Vagina (tissue), 2 donors: ENCODE measurements around the gene KCNQ4. TPM values are rescaled to one million over a fixed set of nuclear protein-coding genes. Genes with fewer than 3 reads are reported as not detected.

Experiments used
- DNase-seq, 2 donors: peaks; one replicate each; pipeline ENCODE4 v3.0.0-alpha.2; 2017; ENCODE audit errors: extremely low spot score in 2 of 2
- H3K27ac ChIP-seq: fragments of 200-600 bp; sonication (generic); one replicate; pipeline ENCODE4 v1.5.1; 2019
- H3K27me3 ChIP-seq: fragments of 200-600 bp; sonication (generic); one replicate; pipeline ENCODE4 v1.5.1; 2019
- H3K36me3 ChIP-seq, 2 donors: fragments of 200-600 bp; sonication (generic); one replicate each; pipeline ENCODE4 v1.5.1; 2017 to 2019
- H3K4me1 ChIP-seq: fragments of 200-600 bp; sonication (generic); one replicate; pipeline ENCODE4 v1.5.1; 2019
- H3K4me3 ChIP-seq, 2 donors: fragments of 200-600 bp; sonication (generic); 1 replicate in 1 of 2; 2 replicates in 1 of 2; pipeline ENCODE4 v1.5.1; 2016 to 2019
- H3K9me3 ChIP-seq: fragments of 200-600 bp; sonication (generic); one replicate; pipeline ENCODE4 v1.5.1; 2019
- POLR2A ChIP-seq, 2 donors: fragments of 450-650 bp; IDR thresholded peaks; one replicate each; pipeline ENCODE4 v1.6.1; 2017; ENCODE audit warnings: antibody characterized with exemption in 2 of 2, mild to moderate bottlenecking in 2 of 2, moderate library complexity in 2 of 2
- POLR2AphosphoS5 ChIP-seq, 2 donors: sonication (generic); formaldehyde crosslinking; IDR thresholded peaks; one replicate each; pipeline ENCODE4 v1.9.0; 2017; ENCODE audit warnings: antibody characterized with exemption in 2 of 2, mild to moderate bottlenecking in 2 of 2, low read depth in 1 of 2; ENCODE audit not compliant: insufficient read depth in 1 of 2
- intact Hi-C: fragments of 100-400 bp; cut with DNase I; formaldehyde crosslinking; loops from one replicate; pipeline ENCODE4 v1.15.1; 2023
- total RNA-seq: library from RNA; depleted of rRNA; stranded (reverse); fragments of >200 nt; gene quantifications from one replicate; pipeline ENCODE4 v1.2.3, GENCODE V29; 2016
- TF ChIP-seq, protein P1 (sequence below), 3 experiments: fragments of 450-650 bp in 2 of 3; fragments of 200-600 bp in 1 of 3; sonication (generic) in 1 of 3; IDR thresholded peaks; one replicate each; pipeline ENCODE4 v1.5.1; 2017 to 2019; ENCODE audit warnings: antibody characterized with exemption in 3 of 3, mild to moderate bottlenecking in 2 of 3, moderate library complexity in 2 of 3

KCNQ4 gene
- total RNA-seq, 1 donor from 2014 or later = 2.0 TPM

- DNase-seq = no peak
- TF ChIP-seq POLR2A (IDR thresholded peaks at IDR 0.05) (no peak), POLR2AphosphoS5 (IDR thresholded peaks at IDR 0.05; ENCODE audit: insufficient read depth in 1 of 2, low read depth in 1 of 2) (no peak)
- TF ChIP-seq, protein P1, sequence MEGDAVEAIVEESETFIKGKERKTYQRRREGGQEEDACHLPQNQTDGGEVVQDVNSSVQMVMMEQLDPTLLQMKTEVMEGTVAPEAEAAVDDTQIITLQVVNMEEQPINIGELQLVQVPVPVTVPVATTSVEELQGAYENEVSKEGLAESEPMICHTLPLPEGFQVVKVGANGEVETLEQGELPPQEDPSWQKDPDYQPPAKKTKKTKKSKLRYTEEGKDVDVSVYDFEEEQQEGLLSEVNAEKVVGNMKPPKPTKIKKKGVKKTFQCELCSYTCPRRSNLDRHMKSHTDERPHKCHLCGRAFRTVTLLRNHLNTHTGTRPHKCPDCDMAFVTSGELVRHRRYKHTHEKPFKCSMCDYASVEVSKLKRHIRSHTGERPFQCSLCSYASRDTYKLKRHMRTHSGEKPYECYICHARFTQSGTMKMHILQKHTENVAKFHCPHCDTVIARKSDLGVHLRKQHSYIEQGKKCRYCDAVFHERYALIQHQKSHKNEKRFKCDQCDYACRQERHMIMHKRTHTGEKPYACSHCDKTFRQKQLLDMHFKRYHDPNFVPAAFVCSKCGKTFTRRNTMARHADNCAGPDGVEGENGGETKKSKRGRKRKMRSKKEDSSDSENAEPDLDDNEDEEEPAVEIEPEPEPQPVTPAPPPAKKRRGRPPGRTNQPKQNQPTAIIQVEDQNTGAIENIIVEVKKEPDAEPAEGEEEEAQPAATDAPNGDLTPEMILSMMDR (IDR thresholded peaks at IDR 0.05) = no peak
- Histone ChIP-seq H3K4me3 (no peak overlapping the region), H3K27me3 (no peaks in the 10 kb centered on the region), H3K36me3 (no peaks in the 10 kb centered on the region), H3K9me3 (no peaks in the 10 kb centered on the region), H3K27ac (no peak overlapping the region), H3K4me1 (peaks cover 7% of the 10 kb centered on the region)
- intact Hi-C loops = no loop called here
Observed at GRCh38 chr1:40822890-40823289, 39.3 kb downstream of the KCNQ4 start.

- Histone ChIP-seq H3K9me3 (no peaks in the 10 kb centered on the region), H3K4me3 (no peak overlapping the region), H3K27ac (no peak overlapping the region), H3K27me3 (no peaks in the 10 kb centered on the region), H3K36me3 (no peaks in the 10 kb centered on the region), H3K4me1 (peaks cover 3% of the 10 kb centered on the region)
- DNase-seq = no peak
- TF ChIP-seq POLR2AphosphoS5 (IDR thresholded peaks at IDR 0.05; ENCODE audit: insufficient read depth in 1 of 2, low read depth in 1 of 2) (no peak), POLR2A (IDR thresholded peaks at IDR 0.05) (no peak)
- TF ChIP-seq, protein P1 (IDR thresholded peaks at IDR 0.05) = no peak
- intact Hi-C loops = no loop called here
Observed at GRCh38 chr1:40823345-40823744, 39.8 kb downstream of the KCNQ4 start.

GRCh38 chr1:40823983-40824382 lies 40.4 kb downstream of the KCNQ4 start:
- H3K36me3 ChIP-seq = no peaks in the 10 kb centered on the region
- H3K4me1 ChIP-seq = no peaks in the 10 kb centered on the region
- intact Hi-C loops = no loop called here
- TF ChIP-seq POLR2AphosphoS5 (IDR thresholded peaks at IDR 0.05; ENCODE audit: insufficient read depth in 1 of 2, low read depth in 1 of 2) (no peak), POLR2A (IDR thresholded peaks at IDR 0.05) (no peak)
- TF ChIP-seq, protein P1 (IDR thresholded peaks at IDR 0.05) = no peak
- DNase-seq = no peak
- H3K27ac ChIP-seq = no peak overlapping the region
- H3K9me3 ChIP-seq = no peaks in the 10 kb centered on the region
- H3K27me3 ChIP-seq = no peaks in the 10 kb centered on the region
- no peak overlapping the region for H3K4me3 ChIP-seq

DNA sequence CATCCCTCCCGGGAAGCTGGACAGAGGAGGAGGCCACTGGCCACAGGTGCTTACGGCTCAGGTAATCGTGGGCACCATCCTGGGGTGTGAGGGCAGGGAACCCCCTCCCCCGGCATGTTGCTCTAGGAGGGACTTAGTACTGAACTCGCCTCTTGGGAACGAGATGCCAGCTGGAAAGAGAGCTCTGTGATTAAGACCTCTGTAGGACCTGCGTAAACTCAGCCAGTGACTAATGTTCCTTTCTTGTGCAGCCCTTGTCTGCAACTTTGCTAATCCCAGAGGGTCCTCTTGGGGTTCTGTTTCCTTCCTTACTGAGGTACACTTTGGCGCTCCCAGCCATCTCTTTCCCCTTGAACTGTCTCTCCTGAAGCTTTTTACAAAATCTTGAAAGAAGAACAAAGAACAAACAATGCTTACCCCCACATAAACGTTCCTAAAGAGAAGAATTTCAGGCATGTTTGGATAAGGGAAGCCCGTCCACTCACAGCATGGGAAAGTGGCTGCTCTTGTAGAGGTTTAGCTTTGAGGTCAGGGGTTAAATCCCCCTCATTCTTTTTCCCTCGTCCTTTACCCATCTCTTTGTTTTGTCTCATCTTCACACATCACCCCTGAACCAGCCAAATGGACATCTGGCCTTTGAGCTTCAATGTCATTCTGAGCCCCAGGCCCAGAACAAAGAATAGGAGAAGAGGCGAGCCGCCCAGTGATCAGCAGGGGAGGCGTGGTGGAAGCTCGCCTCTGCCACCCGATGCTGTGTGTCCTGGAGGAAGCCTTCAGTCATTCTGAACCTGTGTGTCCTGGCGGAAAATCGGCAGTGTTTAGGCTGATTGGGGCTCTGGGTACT lies 41.2 kb downstream of the KCNQ4 start:
- DNase-seq = no peak
- no peaks in the 10 kb centered on the region for H3K36me3 ChIP-seq
- H3K4me1 ChIP-seq = no peaks in the 10 kb centered on the region
- TF ChIP-seq POLR2AphosphoS5 (IDR thresholded peaks at IDR 0.05; ENCODE audit: insufficient read depth in 1 of 2, low read depth in 1 of 2) = no peak
- TF ChIP-seq, protein P1 (IDR thresholded peaks at IDR 0.05) = no peak
- no peak for TF ChIP-seq POLR2A (IDR thresholded peaks at IDR 0.05)
- H3K9me3 ChIP-seq = no peaks in the 10 kb centered on the region
- H3K27ac ChIP-seq = no peak overlapping the region
- intact Hi-C loops = no loop called here
- H3K4me3 ChIP-seq = no peak overlapping the region
- no peaks in the 10 kb centered on the region for H3K27me3 ChIP-seq

DNA sequence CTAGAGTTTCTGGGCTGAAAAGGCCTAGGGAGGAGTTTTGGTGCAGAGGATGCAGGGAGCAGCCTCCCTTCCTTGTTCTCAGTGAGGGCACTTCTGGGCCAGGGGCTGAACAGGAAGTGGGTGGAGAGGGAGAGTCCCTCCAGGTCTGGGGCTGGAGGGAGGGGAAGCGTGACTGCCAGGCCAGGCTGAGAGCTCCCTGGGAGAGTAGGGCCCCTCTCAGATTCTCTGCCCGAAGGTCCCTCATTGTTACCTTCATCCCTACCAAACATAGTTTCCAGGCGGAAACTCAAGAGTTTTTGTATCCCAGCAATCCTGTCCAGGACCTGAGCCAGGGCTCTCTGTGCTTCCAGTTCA lies 41.8 kb downstream of the KCNQ4 start:
- no peak overlapping the region for H3K4me3 ChIP-seq
- no peaks in the 10 kb centered on the region for H3K27me3 ChIP-seq
- DNase-seq = no peak
- no peaks in the 10 kb centered on the region for H3K36me3 ChIP-seq
- intact Hi-C loops = no loop called here
- H3K27ac ChIP-seq = no peak overlapping the region
- H3K4me1 ChIP-seq = no peaks in the 10 kb centered on the region
- TF ChIP-seq POLR2AphosphoS5 (IDR thresholded peaks at IDR 0.05; ENCODE audit: insufficient read depth in 1 of 2, low read depth in 1 of 2) (no peak), POLR2A (IDR thresholded peaks at IDR 0.05) (no peak)
- TF ChIP-seq, protein P1 (IDR thresholded peaks at IDR 0.05) = no peak
- H3K9me3 ChIP-seq = no peaks in the 10 kb centered on the region
